Measurements from ENCODE around the gene PF4V1.

PF4V1 gene

DNA sequence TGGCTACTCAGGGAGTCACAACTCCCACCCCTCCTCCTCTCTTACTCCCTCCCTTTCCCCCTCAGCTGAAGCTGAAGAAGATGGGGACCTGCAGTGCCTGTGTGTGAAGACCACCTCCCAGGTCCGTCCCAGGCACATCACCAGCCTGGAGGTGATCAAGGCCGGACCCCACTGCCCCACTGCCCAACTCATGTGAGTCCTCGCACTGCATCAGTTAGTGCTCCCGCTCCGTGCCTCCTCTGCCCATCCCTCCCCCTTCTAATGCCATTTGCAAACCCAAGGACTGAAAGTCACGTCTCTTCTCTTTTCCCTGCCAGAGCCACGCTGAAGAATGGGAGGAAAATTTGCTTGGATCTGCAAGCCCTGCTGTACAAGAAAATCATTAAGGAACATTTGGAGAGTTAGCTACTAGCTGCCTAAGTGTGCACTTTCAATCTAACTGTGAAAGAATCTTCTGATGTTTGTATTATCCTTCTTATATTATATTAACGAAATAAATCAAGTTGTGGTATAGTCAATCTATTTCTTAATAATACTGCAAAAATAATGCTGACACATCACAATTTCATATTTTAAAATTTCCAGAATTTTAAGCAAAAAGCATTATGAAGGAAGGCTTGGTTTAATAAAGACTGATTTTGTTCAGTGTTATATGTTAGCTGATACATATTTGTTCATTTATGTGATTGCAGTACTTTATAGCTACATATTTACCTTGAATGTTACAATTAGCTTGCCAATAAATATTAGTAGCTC, 800 bp downstream of the PF4V1 start:
- TF ChIP-seq POLR2A (IDR thresholded peaks at IDR 0.05; ENCODE audit: low read depth, low read length): no peak
- DNase-seq (ENCODE audit: insufficient read length, low spot score): no peak
- FAIRE-seq: no peak

DNA sequence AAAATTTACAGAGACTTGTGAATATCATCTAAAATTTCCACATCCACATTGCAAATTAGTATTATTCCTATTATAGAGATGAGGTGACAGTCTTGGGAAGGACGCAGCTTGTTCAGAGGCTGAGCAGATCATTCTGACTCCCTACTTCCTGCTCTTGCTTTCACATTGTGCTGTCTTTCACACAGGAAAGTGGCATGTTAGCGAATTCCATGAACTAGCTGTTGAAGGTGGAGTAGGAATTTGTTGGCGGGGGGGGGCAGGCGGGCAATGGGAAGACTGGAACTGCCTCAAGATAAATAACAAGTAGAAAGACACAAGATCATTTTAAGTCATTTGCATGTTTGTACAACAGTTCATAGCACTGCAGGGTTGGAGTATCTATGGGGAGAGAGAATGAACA, 2.3 kb downstream of the PF4V1 start:
- FAIRE-seq (no peak), DNase-seq (ENCODE audit: insufficient read length, low spot score) (no peak)
- TF ChIP-seq POLR2A (IDR thresholded peaks at IDR 0.05; ENCODE audit: low read depth, low read length): no peak

DNA sequence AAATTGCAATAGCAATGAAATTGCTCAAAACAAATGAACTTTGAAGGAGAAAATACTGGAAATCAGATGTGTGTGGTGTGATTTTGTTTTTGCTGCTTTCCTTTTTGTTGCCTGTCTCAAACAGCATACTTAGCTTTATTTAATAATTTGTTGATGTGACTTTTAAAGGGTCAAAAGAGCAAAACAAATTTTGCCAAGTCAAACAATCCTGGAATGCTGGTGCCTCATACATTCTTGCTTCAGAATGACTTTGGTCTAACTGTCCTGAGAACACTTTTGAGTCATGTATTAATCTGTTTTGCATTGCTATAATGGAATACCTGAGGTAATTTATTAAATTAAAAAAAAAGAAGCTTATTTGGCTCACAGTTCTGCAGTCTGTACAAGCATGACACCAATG, 3.4 kb downstream of the PF4V1 start:
- DNase-seq (ENCODE audit: insufficient read length, low spot score) (no peak), FAIRE-seq (no peak)
- no peak for TF ChIP-seq POLR2A (IDR thresholded peaks at IDR 0.05; ENCODE audit: low read depth, low read length)

DNA sequence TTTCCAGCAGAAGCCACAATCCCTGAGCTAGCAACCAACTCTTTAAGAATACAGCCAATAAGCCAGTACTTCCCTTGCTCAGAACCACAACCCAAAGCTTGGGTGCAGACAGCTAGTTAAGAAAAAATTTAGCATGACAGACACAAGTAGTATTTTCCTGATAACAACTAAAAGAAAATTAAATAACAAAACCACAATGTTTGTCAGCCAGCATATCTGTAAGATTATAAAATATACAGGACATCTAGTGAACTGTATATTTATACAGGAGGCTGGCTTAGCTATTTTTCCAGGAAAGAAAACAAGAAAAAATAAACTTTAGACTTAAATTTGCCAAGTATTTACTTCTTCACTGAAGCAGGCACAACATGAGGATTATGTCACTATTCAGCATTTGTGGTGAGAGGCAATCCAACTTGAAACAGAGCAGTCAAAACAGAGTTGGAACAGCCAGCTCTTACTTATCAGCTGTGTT, 6.6 kb downstream of the PF4V1 start:
- no peak for DNase-seq (ENCODE audit: insufficient read length, low spot score)
- no peak for FAIRE-seq
- TF ChIP-seq POLR2A (IDR thresholded peaks at IDR 0.05; ENCODE audit: low read depth, low read length): no peak

DNA sequence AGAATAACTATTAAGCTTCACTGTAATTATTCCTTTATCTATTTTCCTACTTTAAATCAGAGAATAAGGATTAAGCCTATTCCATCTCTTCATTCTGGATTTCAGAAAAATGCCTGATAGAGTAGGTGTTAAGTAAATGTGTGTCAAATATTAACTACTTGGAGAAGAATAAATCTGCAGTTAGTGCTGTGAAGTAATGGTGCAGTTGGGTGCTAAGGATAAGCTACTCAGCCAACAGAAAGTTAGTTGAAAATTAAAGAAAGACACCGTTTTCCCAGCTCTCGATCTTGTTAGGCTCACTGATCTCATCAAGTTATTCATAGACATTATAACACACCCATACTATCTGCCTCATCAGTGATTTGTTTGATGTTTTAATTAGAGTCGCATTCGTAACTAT, 7.1 kb downstream of the PF4V1 start:
- TF ChIP-seq POLR2A (IDR thresholded peaks at IDR 0.05; ENCODE audit: low read depth, low read length): no peak
- DNase-seq (ENCODE audit: insufficient read length, low spot score): no peak

DNA sequence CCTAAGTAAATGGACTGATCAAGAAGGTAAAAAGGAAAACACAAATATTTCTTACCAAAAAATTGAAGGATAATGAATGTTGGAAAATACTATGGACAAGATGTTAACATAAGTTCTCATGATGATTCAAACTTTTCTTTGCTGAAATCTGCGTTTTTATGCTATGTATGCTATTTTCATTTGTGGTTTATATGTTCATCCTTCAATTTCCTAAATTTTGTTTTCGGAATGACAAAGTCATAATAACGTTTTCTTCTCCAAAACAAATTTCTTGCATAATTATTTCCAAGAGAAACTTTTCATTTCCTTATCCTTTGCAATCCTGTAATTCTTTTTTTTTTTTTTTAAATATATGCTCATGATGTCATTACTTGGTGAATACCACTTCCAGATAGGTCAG, 7.8 kb downstream of the PF4V1 start:
- TF ChIP-seq POLR2A (IDR thresholded peaks at IDR 0.05; ENCODE audit: low read depth, low read length): no peak
- DNase-seq (ENCODE audit: insufficient read length, low spot score) (no peak), FAIRE-seq (no peak)

More for the DNA sequence above, 7.1 kb downstream of the PF4V1 start:
- FAIRE-seq: no peak

DNA sequence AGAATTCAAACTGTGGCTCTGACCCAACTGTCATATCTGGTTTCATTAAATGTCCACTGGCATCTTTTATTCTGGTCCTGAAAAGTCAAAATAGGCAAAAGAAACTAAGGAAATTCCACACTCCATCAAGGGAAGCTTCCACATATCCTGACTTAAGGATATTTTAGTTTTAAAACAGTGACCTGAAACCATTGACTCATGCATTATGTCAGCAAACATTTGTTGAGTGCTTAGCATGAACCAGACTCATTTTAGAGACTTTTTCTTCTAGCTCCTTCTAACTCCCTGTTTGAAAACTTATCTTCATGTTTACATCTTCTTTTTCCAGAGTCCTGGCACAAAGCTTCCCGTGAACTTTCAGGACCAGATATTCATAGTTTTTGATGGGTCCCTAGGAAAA, 9.2 kb downstream of the PF4V1 start:
- DNase-seq (ENCODE audit: insufficient read length, low spot score) (no peak), FAIRE-seq (no peak)
- no peak for TF ChIP-seq POLR2A (IDR thresholded peaks at IDR 0.05; ENCODE audit: low read depth, low read length)

DNA sequence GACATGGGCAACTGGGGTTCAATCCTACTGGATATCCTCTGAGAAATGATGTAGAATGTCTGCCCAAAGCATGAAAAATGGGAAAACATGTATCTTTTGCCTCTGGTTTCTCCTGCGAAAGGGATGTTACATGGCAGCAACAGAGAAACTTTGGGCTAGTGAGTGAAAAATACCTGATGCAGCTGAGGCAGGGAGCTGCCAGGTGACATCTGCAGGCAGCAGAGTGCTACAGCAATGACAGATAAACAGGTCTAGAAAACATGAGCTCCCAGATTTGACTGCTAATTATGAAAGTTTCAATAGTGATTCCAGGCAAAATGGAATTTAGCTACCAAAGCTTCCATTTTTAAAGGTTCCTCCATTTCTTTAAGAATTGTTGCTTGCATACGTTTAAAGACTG, 11.3 kb downstream of the PF4V1 start:
- no peak for FAIRE-seq
- no peak for TF ChIP-seq POLR2A (IDR thresholded peaks at IDR 0.05; ENCODE audit: low read depth, low read length)
- no peak for DNase-seq (ENCODE audit: insufficient read length, low spot score)

DNA sequence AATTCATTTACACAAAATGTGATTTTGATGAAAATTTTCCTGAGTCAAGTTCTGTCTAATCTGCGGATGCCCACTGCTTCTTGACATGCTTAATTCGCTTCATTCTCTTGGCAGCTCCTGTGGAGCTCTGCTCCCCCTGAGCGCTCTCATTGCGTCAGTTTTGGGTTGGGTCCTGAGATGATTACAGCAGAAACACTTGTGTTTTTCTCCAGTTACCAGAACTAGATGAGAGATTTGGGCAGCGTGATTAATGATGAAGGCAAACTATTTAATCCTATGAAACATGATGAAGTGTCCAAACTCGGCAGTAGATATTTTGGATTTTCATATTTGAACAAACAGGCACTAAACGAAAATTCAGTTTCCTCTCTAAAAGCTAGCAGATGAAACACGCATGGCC, 11.9 kb downstream of the PF4V1 start:
- FAIRE-seq (no peak), DNase-seq (ENCODE audit: insufficient read length, low spot score) (no peak)
- no peak for TF ChIP-seq POLR2A (IDR thresholded peaks at IDR 0.05; ENCODE audit: low read depth, low read length)

DNA sequence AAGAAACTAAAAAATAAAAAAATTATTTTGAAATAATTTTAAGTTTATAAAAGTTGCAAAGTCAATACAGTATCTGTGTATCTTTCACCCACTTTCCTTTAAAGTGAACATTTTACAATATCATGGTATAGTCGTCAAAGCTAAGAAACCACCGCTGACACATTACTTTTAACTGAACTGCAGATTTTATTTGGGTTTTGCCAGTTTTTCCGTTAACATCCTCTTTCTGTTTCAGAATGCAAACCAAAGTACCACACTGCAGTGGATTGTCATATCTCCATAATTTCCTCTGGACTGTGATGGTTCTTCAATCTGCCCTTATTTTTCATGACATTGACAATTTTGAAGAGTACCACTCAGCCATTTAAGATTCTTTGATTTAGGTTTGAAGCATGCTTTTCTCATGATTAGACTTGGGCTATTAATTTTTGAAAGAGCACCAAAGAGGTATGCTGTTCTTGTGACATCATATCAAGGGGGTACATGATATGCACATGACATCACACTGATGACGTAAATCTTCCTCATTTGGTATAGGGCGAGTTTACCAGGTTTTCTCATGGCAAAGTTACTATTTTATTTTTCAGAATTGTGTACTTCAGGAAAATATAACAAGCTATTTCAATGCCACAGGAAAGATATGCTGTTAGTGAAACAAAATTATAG, 12.5 kb downstream of the PF4V1 start:
- no peak for FAIRE-seq
- TF ChIP-seq POLR2A (IDR thresholded peaks at IDR 0.05; ENCODE audit: low read depth, low read length): no peak
- no peak for DNase-seq (ENCODE audit: insufficient read length, low spot score)

DNA sequence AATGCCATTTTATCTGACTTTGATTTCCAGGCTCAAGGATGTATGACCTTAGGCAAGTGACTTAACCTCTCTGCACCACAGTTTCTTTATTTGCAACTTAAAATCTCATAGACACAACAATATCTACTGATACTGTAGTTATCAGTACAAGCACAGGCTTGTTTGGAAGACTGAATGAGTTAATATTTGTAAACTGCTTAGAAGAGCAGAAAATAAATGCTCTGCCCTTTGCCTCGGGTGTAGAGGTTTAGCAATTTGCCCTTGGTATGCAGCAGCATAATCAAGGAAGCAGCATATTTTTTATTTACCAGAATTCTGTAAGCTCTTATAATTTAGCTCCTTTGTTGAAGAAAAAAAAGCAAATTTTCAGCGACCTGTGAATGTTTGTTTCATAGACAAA, 13.2 kb downstream of the PF4V1 start:
- FAIRE-seq (no peak), DNase-seq (ENCODE audit: insufficient read length, low spot score) (no peak)
- TF ChIP-seq POLR2A (IDR thresholded peaks at IDR 0.05; ENCODE audit: low read depth, low read length): no peak

DNA sequence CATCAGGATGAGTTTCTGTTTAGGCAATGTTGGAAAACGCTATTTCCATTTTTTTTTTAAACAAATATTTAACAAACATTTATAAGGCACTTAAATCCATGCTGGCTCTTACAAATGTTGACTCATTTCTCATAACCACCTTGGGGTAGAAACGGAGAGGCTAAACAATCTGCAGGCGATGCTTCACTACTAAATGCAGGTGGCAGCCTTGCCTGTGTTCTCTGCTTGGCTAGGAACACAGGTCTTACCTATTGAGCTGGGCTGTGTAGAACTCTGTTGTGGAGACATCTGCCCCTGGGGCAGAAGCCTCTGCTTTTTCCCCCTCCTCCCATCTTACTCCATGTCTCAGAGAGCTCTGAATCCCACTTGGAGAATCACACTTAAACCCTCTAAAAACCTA, 14.7 kb downstream of the PF4V1 start:
- DNase-seq (ENCODE audit: insufficient read length, low spot score) (no peak), FAIRE-seq (no peak)
- TF ChIP-seq POLR2A (IDR thresholded peaks at IDR 0.05; ENCODE audit: low read depth, low read length): no peak

DNA sequence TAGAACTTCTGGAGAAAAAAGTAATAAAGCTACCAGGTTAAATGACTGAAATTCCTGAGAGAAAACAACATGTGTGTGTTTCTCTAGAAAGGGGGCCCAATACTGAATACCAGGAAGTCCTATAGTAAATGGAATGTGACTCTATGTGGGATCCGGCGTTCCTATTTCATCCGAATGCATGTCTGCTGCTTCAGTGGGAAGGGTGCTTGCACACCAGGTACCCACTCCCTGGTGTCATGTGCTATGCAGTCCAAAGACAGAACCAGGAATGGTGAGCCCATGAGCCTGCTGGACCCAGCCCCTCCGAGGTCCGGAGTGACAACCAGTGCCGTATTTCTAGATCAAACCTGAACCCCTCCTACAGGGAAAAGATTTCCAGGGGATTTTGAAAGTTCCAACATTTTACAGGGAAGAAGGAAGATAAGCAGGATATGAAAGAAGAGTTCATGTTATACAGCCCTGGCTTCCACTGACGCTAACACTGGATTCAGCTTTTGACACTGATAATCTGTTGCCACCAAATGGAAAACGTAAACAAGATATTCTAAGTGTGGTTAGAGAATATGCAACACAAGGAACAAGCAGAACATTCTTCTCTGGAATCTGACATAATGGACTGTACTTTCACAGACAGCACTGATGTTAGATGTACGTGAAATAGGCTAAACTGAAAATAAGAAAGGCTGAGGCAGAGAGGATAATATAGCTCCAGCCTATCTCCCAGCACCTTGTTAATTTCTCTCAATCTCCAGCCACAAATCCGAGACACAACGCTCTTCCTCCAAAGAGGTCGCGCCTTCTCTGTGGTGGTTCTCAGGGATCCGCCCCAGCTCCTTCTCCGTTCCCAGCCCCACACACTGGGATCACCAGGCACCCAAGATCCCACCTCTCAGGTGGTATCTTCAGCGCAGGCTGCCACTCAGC, 15.4 kb downstream of the PF4V1 start:
- FAIRE-seq (no peak), DNase-seq (ENCODE audit: insufficient read length, low spot score) (no peak)
- TF ChIP-seq POLR2A (IDR thresholded peaks at IDR 0.05; ENCODE audit: low read depth, low read length): no peak

Data from H54 (cell line).